ENCODE measurements around the gene NLRC5. TPM values are rescaled to one million over a fixed set of nuclear protein-coding genes. Genes with fewer than 3 reads are reported as not detected.
A peak's percentile ranks its signal among the peaks of the same experiment; 100 is the strongest.

Gene NLRC5
- total and polyA plus RNA-seq, 9 of the 15 experiments (the other 6 are each of a cell fraction or from before 2014, with no cell fraction given) = 0.59 to 0.71 TPM; not detected in 7

- TF ChIP-seq CTCFL (IDR thresholded peaks at IDR 0.05; ENCODE audit: borderline replicate concordance, insufficient read depth, low read depth, low read length, poor library complexity, severe bottlenecking) (peak; percentile 27), BACH1 (tag; IDR thresholded peaks at IDR 0.05) (no peak), XRCC4 (IDR thresholded peaks at IDR 0.05; ENCODE audit: extremely low read depth, insufficient read depth, insufficient read length) (no peak), SMAD1 (IDR thresholded peaks at IDR 0.05; ENCODE audit: low read depth, low read length, partially characterized antibody) (no peak), ZBTB40 (IDR thresholded peaks at IDR 0.05) (no peak), ZBTB40 (CRISPR knock-in tag; IDR thresholded peaks at IDR 0.05) (no peak), ZNF174 (CRISPR knock-in tag; IDR thresholded peaks at IDR 0.05) (no peak), RAD21 (CRISPR knock-in tag; conservative IDR thresholded peaks at IDR 0.05 in 1 of 2, IDR thresholded peaks at IDR 0.05 in 1 of 2) (peak; percentile 37 to 73; a peak in 3 of 4 replicates)
Measured at GRCh38 chr16:57045694-57046381, 56.5 kb downstream of the NLRC5 start (continued).
